GM21737 (cell line): ENCODE measurements around the gene SLC12A4.

Experiments
- ATAC-seq: cut with Tn5 transposase; IDR thresholded peaks from one replicate; pipeline ENCODE4 v1.9.1; 2021; ENCODE audit warnings: mild to moderate bottlenecking, moderate library complexity; ENCODE audit not compliant: unreplicated experiment

Gene SLC12A4

DNA sequence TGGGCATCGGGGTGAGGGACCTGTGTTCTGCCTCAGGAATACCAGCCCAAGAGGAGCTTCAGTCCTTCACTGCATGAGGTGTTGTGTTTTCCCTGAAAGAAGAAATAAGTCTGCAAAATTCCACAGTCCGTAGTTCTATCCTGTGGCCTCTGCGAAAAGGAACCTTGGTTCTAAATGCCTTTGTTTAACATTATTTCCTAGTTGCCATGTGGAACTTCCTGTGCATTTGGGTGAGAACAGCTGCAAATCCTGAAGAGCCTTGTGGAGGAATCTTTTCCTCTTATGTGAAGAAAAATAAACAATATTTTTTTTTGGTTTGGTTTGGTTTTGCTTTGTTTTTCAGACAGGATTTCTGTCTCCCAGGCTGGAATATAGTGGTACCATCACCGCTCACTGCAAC, 65.6 kb downstream of the SLC12A4 start:
- no peak for ATAC-seq

DNA sequence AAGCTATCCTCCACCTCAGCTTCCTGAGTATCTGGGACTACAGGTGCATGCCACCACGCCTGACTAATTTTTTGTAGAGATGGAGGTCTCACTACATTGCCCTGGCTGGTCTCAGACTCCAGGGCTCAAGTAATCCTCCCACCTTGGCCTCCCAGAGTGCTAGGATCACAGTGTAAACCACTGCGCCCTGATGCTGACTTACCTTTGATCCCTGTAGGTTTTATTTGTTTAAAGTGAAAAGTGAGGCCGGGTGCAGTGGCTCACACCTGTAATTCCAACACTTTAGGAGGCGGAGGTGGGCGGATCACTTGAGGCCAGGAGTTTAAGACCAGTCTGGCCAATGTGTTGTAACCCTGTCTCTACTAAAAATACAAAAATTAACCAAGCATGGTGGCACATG, 66.7 kb downstream of the SLC12A4 start:
- ATAC-seq, result no peak

DNA sequence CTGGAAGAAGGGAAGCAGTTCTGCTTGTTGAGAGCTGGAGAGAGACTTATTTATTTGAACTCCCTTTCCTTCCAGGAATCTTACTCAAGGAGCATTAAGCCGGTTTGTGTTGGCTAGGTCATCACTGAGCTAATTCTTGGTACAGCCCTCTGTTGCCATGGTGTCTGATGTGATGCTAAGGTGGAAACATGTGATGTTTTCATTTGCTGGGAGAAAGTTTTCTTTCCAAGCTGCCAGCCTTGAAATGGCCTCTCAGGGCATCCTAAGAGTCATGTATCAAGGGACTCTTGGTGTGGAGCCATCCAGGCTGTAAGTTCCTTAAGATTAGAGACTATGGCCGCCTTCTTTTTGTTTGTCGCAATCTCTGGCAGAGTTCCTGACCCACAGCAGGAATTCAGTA, 71.2 kb downstream of the SLC12A4 start:
- no peak for ATAC-seq

DNA sequence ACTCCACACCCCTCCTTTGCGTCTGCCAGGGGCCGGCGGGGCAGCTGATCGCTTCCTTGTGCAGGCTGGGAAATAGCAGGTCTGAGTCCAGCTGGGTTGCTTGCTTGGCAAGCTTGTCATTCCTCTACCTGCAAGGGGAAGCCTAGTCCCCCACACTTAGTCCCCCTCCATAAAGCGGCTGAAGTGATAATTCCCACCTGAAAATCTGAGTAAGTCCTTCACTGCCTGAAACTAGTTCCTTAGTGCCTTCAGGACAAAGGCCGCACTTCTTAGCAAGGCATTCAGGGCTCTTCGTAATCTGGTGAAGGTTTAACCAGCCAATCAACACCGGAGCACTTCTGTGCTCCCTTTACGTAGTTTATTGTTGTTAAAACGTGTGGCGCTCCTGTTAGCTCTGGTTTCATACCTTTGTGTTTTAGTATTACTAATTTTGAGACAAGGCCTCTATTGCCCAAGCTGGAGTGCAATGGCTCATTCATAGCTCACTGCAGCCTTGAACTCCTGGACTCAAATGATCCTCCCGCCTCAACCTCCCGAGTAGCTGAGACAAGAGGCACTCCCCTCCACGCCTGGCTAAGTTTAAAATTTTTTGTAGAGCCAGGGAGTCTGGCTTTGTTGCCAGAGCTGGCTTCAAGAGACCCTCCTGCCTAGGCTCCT, 74.6 kb downstream of the SLC12A4 start:
- ATAC-seq, result peak; percentile 10
